Osteocyte (in vitro differentiated cells): ENCODE measurements around the gene DAB2IP. TPM values are rescaled to one million over a fixed set of nuclear protein-coding genes. Genes with fewer than 3 reads are reported as not detected.
A peak's percentile ranks its signal among the peaks of the same experiment; 100 is the strongest.

Source experiments
- DNase-seq: peaks from one replicate; pipeline ENCODE4 v3.0.0; 2021; ENCODE audit warnings: mixed read lengths; ENCODE audit not compliant: unreplicated experiment; ENCODE audit errors: extremely low spot score
- H3K27ac Mint-ChIP-seq: one replicate; pipeline ENCODE4 v1.8.0; 2021; ENCODE audit warnings: mild to moderate bottlenecking, mixed read lengths; ENCODE audit not compliant: unreplicated experiment
- H3K27me3 Mint-ChIP-seq: one replicate; pipeline ENCODE4 v1.8.0; 2021; ENCODE audit warnings: mixed read lengths; ENCODE audit not compliant: unreplicated experiment
- H3K36me3 Mint-ChIP-seq: one replicate; pipeline ENCODE4 v1.8.0; 2021; ENCODE audit warnings: mixed read lengths; ENCODE audit not compliant: unreplicated experiment
- H3K4me1 Mint-ChIP-seq: one replicate; pipeline ENCODE4 v1.8.0; 2021; ENCODE audit warnings: mixed read lengths; ENCODE audit not compliant: unreplicated experiment
- H3K4me3 Mint-ChIP-seq: one replicate; pipeline ENCODE4 v1.8.0; 2021; ENCODE audit warnings: mild to moderate bottlenecking, moderate library complexity, mixed read lengths; ENCODE audit not compliant: unreplicated experiment
- H3K9me3 Mint-ChIP-seq: one replicate; pipeline ENCODE4 v1.8.0; 2021; ENCODE audit warnings: mixed read lengths; ENCODE audit not compliant: unreplicated experiment
- total RNA-seq: library from RNA; stranded (reverse); gene quantifications from 2 replicates; pipeline ENCODE4 v1.2.1, GENCODE V29; 2021
- TF ChIP-seq, protein P1 (sequence below): fragments of 200-600 bp; sonication (generic); IDR thresholded peaks from 2 replicates; pipeline ENCODE4 v1.5.0; 2021; ENCODE audit warnings: antibody characterized with exemption, mild to moderate bottlenecking, moderate library complexity

The DAB2IP gene
- total RNA-seq, 1 donor from 2014 or later = 43.6 TPM

DNA sequence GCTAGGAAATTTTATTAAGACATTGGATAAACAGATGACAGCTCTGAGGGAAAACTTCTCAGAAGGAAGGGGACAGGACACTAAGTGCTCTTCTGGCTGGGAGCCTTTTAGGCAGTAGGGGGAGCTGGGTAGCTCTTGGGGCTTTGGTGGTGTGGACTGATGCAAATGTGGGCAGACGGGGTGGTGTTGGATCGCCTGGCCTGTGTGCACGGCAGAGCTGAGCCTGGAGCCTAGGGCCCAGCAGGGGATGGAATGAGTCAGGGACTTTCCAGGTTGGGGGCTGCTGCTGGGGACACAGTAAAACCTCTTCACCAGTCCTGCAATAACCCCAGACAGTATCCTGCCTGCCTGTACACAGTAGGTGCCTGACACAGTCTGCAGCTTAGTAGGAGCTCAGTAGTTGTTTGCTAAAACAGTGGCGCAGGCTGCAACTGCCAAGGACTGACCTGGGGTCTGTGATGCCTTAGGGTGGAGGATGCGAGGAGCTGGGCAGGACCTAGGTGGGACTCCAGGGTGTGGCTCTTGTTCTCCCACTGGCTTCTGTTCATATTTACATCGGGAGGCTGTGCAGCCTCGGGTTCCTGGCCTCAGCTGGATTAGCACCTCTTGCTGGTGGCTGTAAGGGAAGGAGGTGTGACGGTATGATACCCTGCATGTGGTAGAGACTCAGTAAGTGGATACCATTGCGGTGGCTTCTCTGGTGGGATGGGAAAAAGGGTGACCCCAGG, 83.8 kb downstream of the DAB2IP start:
- Mint-ChIP-seq H3K27ac (peak overlapping the region; percentile 85), H3K27me3 (no peaks in the 10 kb centered on the region), H3K36me3 (no peaks in the 10 kb centered on the region), H3K4me1 (peaks cover 70% of the 10 kb centered on the region), H3K4me3 (peak overlapping the region; percentile 55), H3K9me3 (no peaks in the 10 kb centered on the region)
- TF ChIP-seq, protein P1, sequence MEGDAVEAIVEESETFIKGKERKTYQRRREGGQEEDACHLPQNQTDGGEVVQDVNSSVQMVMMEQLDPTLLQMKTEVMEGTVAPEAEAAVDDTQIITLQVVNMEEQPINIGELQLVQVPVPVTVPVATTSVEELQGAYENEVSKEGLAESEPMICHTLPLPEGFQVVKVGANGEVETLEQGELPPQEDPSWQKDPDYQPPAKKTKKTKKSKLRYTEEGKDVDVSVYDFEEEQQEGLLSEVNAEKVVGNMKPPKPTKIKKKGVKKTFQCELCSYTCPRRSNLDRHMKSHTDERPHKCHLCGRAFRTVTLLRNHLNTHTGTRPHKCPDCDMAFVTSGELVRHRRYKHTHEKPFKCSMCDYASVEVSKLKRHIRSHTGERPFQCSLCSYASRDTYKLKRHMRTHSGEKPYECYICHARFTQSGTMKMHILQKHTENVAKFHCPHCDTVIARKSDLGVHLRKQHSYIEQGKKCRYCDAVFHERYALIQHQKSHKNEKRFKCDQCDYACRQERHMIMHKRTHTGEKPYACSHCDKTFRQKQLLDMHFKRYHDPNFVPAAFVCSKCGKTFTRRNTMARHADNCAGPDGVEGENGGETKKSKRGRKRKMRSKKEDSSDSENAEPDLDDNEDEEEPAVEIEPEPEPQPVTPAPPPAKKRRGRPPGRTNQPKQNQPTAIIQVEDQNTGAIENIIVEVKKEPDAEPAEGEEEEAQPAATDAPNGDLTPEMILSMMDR = peak; percentile 78
- DNase-seq = peak; percentile 88

DNA sequence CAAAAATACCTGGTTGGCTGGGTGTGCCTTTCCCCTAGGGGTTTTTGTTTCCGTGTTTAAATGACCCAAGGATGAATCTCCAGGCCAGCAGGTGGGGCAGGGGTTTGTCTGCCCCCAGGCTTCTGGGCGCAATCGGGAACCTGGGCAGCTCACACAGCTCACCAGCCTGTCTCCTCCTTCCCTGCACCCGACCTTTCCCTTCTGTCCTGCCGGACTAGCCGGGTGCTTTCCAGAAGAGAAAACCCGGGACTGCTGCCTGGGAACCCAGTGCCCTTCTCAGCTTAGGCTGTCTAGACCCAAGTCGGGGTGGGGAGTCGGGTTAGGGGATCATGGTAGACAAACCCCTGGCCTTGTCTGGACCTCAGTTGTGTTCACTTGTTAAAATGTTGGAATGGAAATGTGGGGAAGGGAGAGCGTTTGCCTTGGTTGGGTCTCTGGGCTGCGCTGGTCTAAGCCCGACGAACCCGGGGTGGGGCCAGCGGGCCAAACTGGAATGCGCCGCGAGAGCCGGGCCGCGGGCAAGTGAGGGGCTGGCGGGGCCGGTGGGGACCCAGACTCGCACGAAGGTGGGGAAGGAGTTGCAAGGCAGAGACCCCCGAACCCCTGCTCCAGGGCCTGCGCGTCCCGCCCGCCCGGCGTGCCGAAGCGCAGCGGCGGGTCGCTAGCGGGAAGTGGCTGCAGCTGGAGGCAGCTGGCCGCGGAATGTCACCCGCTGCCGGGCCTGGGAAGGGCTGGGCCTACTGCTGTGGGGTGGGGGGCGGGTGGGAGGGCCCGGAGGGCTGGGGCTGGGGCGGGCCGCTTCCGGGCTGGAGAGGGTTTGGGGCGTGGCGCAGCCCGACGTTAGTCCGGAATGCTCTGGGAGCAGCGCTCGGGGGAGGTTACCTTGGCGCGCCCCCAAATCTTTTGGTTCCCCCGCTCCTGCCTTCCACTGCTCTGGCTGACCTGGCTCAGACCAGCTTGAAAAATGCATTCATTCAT, 84.6 kb downstream of the DAB2IP start:
- TF ChIP-seq, protein P1 = no peak
- Mint-ChIP-seq H3K27ac (peak overlapping the region; percentile 90), H3K36me3 (no peaks in the 10 kb centered on the region), H3K4me3 (peak overlapping the region; percentile 55), H3K9me3 (no peaks in the 10 kb centered on the region), H3K27me3 (no peaks in the 10 kb centered on the region), H3K4me1 (peaks cover 77% of the 10 kb centered on the region)
- no peak for DNase-seq

DNA sequence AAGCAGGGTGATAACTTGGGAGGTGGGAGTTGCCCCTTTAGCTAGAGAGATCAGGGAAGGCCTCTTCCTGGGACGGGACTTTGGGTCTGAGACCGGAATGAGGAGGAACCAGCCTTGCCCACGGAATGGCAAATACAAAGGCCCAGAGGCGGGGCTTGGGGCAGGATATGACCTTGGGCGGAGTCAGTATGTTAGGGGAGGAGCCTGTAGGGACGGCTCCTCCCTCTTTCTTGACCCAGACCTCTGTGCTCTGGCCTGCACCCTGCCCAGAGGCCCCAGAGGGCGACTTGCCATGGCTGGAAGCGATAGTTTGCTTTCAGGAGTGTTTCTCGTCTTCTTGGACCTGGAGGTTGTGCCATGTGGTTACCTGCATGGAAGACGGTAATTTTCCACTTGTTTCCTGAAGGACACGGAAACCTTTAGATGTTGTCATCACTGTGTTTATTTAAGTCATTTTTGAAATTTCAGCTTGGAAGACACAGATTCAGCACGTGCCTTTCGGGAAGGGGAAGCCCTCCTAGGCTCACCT, 85.6 kb downstream of the DAB2IP start:
- peak overlapping the region; percentile 48 for H3K4me3 Mint-ChIP-seq

DNA sequence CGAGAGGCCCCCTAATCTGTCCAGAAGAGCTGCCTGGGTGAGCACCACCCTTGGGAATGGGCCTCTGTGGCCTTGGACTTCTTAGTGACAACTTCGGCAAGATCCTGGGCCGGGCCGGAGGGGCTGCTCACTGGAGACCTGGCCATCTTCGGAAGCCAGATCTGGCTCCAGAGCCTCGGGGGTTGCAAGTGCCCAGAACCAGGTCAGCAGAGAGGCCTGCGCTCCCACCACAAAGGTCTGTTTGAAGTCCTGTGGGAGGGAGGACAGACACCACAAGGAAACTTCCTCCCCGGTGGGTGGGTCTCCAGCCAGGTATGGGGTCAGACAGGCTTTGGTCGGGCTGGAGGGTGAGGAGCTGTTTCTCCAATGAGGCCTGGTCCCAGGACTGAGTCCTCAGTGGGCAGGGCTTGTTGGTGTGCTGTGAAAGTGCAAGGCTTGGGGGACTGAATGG, 86.1 kb downstream of the DAB2IP start:
- TF ChIP-seq, protein P1 = no peak
- H3K4me3 Mint-ChIP-seq = no peak overlapping the region
- no peaks in the 10 kb centered on the region for H3K9me3 Mint-ChIP-seq
- DNase-seq = no peak
- H3K27ac Mint-ChIP-seq = no peak overlapping the region
- peaks cover 67% of the 10 kb centered on the region for H3K4me1 Mint-ChIP-seq
- no peaks in the 10 kb centered on the region for H3K27me3 Mint-ChIP-seq
- no peaks in the 10 kb centered on the region for H3K36me3 Mint-ChIP-seq

More for the DNA sequence above, 85.6 kb downstream of the DAB2IP start:
- H3K4me1 Mint-ChIP-seq = peaks cover 72% of the 10 kb centered on the region
- no peak for DNase-seq
- H3K27me3 Mint-ChIP-seq = no peaks in the 10 kb centered on the region
- H3K9me3 Mint-ChIP-seq = no peaks in the 10 kb centered on the region
- TF ChIP-seq, protein P1 = no peak
- H3K27ac Mint-ChIP-seq = peak overlapping the region; percentile 90
- H3K36me3 Mint-ChIP-seq = no peaks in the 10 kb centered on the region
